Chondrocyte (in vitro differentiated cells): ENCODE data around the gene GAS5. TPM values are rescaled to one million over a fixed set of nuclear protein-coding genes. Genes with fewer than 3 reads are reported as not detected.

Source experiments
- DNase-seq: peaks from one replicate; pipeline ENCODE4 v3.0.0; 2021; ENCODE audit warnings: mixed read lengths, low spot score
- H3K27ac Mint-ChIP-seq: one replicate; pipeline ENCODE4 v1.8.0; 2021; ENCODE audit warnings: mild to moderate bottlenecking, moderate library complexity, mixed read lengths; ENCODE audit not compliant: unreplicated experiment
- H3K27me3 Mint-ChIP-seq: 2 replicates; pipeline ENCODE4 v1.8.0; 2021; ENCODE audit warnings: low read depth, mixed read lengths
- H3K36me3 Mint-ChIP-seq: 2 replicates; pipeline ENCODE4 v1.8.0; 2021; ENCODE audit warnings: low read depth, mixed read lengths
- H3K4me1 Mint-ChIP-seq: 2 replicates; pipeline ENCODE4 v1.8.0; 2021; ENCODE audit warnings: low read depth, mild to moderate bottlenecking, mixed read lengths
- H3K4me3 Mint-ChIP-seq: one replicate; pipeline ENCODE4 v1.8.0; 2021; ENCODE audit warnings: mild to moderate bottlenecking, moderate library complexity, mixed read lengths; ENCODE audit not compliant: unreplicated experiment
- H3K9me3 Mint-ChIP-seq: 2 replicates; pipeline ENCODE4 v1.8.0; 2021; ENCODE audit warnings: low read depth, mixed read lengths
- CTCF ChIP-seq: fragments of 200-600 bp; sonication (generic); IDR thresholded peaks from 2 replicates; pipeline ENCODE4 v1.5.0; 2021; ENCODE audit warnings: antibody characterized with exemption, mild to moderate bottlenecking, moderate library complexity
- total RNA-seq: library from RNA; stranded (reverse); gene quantifications from 3 replicates; pipeline ENCODE4 v1.2.1, GENCODE V29; 2021

Gene GAS5
- total RNA-seq, 1 donor from 2014 or later: 340 TPM

GRCh38 chr1:173893611-173894010 lies 25.8 kb upstream of the GAS5 start:
- DNase-seq: no peak
- TF ChIP-seq CTCF: no peak
- H3K36me3 Mint-ChIP-seq: peaks cover 6% of the 10 kb centered on the region
- no peak overlapping the region for H3K27ac Mint-ChIP-seq
- H3K4me3 Mint-ChIP-seq: no peak overlapping the region
- H3K4me1 Mint-ChIP-seq: no peaks in the 10 kb centered on the region
- H3K9me3 Mint-ChIP-seq: no peaks in the 10 kb centered on the region
- no peaks in the 10 kb centered on the region for H3K27me3 Mint-ChIP-seq

GRCh38 chr1:173889885-173890284 lies 22.1 kb upstream of the GAS5 start:
- no peak overlapping the region for H3K27ac Mint-ChIP-seq
- DNase-seq: no peak
- no peaks in the 10 kb centered on the region for H3K9me3 Mint-ChIP-seq
- TF ChIP-seq CTCF: no peak
- H3K4me3 Mint-ChIP-seq: no peak overlapping the region
- no peaks in the 10 kb centered on the region for H3K27me3 Mint-ChIP-seq
- no peaks in the 10 kb centered on the region for H3K4me1 Mint-ChIP-seq
- peaks cover 22% of the 10 kb centered on the region for H3K36me3 Mint-ChIP-seq

DNA sequence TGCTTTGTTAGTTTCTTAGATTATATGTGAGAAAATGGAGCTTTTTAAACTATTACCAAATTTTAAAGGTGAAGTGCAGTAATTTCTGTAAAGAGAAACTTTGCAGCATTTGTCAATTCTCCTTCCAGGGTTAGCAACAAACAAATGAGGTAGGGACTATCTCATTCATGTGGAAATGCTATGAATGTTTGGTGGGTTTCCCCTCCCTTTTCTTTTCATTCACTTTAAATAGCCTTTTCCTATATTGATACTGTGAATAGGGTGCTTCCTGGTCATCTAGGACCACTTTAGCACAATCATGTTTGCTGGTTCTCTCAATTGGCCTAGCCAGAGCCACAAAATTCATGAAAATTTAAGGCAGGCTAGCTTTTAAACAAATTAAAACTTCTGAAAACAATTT lies 21.0 kb upstream of the GAS5 start:
- Mint-ChIP-seq H3K27me3 (no peaks in the 10 kb centered on the region), H3K9me3 (no peaks in the 10 kb centered on the region), H3K4me1 (no peaks in the 10 kb centered on the region), H3K4me3 (no peak overlapping the region), H3K36me3 (peaks cover 18% of the 10 kb centered on the region), H3K27ac (no peak overlapping the region)
- TF ChIP-seq CTCF: no peak
- DNase-seq: no peak

- no peak for TF ChIP-seq CTCF
- H3K27me3 Mint-ChIP-seq: no peaks in the 10 kb centered on the region
- H3K4me3 Mint-ChIP-seq: no peak overlapping the region
- H3K9me3 Mint-ChIP-seq: no peaks in the 10 kb centered on the region
- peaks cover 18% of the 10 kb centered on the region for H3K36me3 Mint-ChIP-seq
- no peaks in the 10 kb centered on the region for H3K4me1 Mint-ChIP-seq
- no peak for DNase-seq
- no peak overlapping the region for H3K27ac Mint-ChIP-seq
These were observed 19.8 kb upstream of the GAS5 start for GRCh38 chr1:173887627-173888026.

DNA sequence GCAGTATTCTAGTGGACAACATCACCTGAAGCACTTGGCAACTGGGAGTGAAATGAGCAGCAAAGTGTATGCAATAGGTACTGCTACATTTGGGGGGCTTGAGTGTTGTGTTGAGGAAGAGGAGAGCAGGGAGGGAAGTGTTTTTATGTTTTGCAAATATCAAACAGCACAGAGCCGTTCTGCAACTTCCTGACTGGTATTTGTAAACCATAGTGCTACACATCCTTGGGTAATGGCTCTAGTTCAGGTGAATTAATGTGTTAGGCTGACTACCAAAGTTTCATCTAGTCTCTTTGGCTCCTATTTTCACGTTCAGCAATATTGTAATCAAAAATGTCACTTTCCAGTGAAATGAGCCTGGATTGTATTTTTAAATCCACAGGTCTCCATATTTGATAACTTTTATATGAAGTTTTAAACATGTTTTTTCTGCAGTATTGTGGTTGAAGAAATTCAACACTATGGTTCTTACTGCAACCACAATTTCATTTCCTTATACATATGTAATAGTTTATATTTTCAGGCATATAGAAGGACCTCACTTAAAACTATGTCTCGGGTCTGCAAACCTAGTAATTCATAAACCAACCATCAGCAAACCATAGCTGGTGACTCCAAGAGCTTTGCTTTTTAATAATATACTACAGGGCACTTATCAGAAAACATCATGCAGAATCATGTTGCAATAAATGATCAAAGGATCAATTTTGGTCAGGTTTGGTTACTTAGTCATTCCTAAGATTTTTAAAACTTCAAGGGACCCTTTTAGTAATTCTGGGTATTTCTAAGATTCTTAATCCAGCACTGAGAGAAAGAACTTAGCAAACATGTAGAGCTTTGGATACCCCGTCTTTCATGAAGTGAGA lies 19.2 kb upstream of the GAS5 start:
- Mint-ChIP-seq H3K27me3 (no peaks in the 10 kb centered on the region), H3K36me3 (peaks cover 18% of the 10 kb centered on the region), H3K4me1 (no peaks in the 10 kb centered on the region), H3K4me3 (no peak overlapping the region), H3K9me3 (no peaks in the 10 kb centered on the region), H3K27ac (no peak overlapping the region)
- no peak for TF ChIP-seq CTCF
- DNase-seq: no peak
